GM18526 (cell line): ENCODE measurements around the gene RAB27B.

ENCODE experiments used
- POLR2A ChIP-seq: IDR thresholded peaks from 3 replicates; pipeline ENCODE4 v1.6.1; 2011; ENCODE audit not compliant: insufficient read length; ENCODE audit errors: extremely low read depth

RAB27B gene

DNA sequence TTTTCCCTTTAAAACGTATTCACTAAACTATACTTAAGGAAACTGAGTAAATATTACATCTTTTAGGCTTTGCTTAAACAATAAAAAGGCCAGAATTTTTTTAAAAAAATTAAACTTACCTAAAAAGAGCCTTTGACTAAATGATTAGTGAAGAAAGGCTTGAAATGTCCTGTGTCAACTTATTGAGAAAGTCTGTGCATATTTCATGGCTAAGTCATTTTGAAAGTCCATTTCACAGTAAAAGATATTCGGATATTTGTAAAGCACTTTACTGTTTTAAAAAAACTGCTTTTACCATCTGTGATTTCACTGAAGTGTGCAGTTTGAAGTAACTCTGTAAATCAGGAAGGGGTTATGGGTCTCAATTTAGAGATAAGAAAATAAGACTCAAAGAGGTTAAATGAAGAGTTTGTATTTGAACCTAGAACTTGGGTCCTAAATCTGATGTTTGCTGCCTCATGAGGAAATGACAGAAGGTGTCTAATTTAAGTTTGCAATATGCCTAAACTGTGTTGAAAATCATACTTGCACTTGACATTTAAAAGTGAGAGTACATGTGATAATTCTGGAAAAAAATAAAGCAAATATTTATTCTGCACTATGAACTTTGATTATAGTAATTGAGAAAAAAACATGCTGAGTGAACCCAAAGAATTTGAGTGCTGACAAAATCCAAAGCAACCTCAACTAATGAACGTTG is 50.5 kb downstream of the RAB27B start:
- no peak for TF ChIP-seq POLR2A

DNA sequence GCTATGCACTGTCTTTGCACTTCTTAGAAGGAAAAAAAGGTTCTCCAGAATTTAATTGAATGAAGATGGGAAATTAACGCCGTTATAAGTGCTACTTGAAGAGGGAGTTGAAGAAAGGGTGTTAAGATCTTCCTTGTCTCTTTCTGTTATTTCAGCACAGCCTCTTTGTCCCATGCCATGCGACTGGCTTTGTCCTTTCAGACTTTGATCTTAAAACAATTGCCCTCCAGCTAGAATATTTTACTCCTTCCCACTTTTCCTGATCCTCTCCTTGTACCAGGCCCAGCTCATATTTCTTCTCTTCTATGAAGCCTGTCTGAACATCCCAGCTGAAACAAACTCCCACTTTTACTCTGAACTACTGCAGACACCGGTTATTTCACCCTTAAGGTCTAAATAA is 51.4 kb downstream of the RAB27B start:
- no peak for TF ChIP-seq POLR2A

DNA sequence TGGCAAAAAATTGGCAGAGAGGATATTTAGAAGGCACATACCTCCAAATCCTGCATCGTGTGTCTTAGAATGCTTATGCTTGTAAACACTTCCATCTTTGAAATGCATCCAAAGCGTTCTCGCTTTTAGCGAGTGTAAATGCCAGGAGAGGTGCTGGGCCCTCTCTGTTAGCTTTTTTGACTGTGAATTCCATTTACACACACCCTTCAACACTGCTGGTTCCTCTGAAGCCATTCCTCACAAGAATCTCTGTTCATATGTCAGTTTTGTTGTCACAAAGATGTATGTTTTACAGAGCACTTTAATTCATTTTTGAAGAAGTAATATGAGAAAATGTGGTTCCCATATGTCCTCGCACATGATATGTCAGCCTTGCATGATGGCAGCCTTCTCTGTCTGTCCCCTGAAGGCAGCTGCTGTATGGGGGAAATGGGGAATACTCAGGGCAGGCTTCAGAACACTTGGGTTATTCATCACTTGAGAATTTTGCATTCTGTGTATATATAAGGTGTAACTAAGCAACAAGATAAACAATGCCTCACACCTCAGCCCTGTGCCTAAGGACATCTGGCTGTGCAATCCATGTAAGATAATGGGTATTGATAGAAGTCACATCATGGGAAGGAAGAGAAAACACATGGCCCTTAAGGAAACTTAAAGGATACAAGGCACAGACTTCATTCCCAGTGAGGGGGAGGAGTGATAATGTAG is 52.3 kb downstream of the RAB27B start:
- TF ChIP-seq POLR2A, result no peak

DNA sequence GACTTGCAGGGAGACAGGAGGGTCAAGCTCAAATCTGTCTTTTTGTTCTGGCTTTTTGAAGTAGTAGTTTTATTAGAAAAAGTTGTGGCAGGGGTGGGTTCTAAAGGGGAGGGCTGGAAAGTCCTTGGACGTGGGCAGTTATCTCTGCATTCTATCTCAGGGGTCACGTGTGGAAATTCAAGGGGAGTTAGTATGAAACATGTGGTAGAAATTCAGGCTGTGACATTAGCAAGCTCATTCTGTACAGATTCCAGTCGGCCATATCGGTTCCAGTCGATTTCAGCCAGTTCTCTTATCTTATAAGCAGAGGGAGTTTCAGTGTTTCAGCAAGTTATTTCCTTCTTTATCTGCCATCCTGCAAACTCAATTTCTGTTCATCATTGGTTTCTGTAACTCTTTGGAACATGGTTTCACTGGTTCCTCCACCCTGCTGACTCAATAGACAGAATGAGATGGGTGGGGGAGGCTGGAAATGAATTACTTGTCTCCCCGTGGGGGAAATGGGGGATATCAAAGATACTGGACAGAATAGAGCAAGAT is 53.0 kb downstream of the RAB27B start:
- no peak for TF ChIP-seq POLR2A

- TF ChIP-seq POLR2A, result no peak
Measured at GRCh38 chr18:54882318-54882717, 54.0 kb downstream of the RAB27B start.

DNA sequence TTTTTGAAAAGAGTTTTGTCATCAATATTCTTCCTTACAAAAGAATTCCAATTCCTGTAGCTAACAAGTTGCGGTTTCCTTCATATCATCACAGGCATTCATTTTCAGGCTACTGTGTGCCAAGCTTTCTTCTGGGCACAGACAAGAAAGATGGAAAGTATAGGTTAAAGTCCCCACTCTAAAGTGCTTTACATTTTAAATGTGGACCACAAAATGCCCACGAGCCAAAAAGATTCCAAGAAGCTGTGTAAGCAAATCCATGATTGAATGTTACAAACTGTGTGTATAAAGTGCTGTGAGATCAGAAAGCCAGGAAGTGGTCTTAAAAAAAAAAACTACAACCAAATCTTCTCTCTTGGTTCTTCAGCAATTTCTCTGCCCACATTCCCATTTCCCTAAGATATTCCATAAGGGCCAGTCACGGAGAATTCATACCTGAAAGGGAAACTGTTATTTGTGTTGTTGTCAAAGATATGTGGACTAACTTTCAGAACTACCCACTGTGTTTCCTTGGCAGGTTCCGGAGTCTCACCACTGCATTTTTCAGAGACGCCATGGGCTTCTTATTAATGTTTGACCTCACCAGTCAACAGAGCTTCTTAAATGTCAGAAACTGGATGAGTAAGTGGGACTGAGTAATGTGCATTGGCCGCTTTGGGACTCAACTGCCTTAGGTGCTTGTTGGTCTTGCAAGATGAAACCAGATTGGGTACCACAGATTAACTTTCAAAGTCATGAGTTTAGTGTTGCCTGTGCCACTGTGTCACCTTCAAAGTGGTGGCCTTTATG is 55.7 kb downstream of the RAB27B start:
- TF ChIP-seq POLR2A, result no peak

DNA sequence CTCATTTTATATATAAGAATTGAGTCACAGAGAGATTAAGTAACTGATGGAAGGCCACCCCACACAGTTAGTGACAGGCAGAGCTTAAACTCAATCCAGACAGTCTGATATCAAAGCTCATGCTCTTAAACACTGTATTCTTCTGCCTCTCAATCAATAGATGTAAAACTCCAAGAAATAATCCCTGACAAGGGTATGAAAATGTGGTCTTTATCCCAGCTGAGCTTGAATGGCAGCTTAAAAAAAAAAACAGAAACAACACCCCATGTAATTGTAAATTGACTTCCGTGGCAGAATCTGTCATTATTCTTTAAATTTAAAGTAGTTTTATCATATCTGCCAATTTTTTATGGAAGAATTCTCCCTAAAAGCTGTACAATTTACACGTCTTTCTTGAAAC is 60.1 kb downstream of the RAB27B start:
- TF ChIP-seq POLR2A, result no peak

GRCh38 chr18:54888933-54889332 is 60.7 kb downstream of the RAB27B start:
- no peak for TF ChIP-seq POLR2A

DNA sequence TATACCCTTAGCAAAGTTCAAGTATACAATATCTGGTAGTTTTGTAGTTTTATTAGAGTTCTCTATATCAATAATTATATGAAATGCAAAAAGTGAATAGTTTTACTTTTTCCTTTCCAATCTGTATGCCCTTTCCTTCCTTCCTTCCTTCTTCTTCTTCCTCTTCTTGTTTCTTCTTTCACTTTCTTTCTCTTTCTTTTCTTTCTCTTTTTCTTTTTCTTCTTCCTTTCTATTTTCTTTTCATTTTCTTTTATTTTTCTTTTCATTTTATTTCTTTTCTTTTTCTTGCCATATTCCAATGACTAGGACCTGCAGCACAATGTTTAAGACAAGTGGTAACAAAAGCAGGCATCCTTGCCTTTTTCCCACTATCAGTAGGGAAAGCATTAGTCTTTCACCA is 71.2 kb downstream of the RAB27B start:
- TF ChIP-seq POLR2A, result no peak

- no peak for TF ChIP-seq POLR2A
Measured at GRCh38 chr18:54900290-54900689, 72.0 kb downstream of the RAB27B start.

DNA sequence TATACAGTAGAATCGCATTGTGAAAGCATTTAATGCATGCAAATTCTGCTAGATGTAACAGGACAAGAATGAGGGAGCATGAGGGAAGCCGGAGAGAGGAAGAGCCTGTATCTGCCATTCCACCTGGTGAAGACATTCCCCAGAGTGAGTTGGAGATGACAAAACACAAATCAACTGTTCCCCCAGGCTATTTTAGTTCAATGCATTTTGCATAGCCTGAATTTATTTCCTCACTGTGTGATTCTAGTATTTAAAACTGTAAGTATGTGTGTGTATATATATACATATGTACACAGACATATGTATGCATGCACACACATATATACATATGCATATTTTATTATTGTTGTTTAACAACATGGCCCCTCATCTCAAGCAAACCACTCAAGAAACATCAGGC is 76.3 kb downstream of the RAB27B start:
- TF ChIP-seq POLR2A, result no peak

- no peak for TF ChIP-seq POLR2A
Measured at GRCh38 chr18:54905629-54906028, 77.4 kb downstream of the RAB27B start.

DNA sequence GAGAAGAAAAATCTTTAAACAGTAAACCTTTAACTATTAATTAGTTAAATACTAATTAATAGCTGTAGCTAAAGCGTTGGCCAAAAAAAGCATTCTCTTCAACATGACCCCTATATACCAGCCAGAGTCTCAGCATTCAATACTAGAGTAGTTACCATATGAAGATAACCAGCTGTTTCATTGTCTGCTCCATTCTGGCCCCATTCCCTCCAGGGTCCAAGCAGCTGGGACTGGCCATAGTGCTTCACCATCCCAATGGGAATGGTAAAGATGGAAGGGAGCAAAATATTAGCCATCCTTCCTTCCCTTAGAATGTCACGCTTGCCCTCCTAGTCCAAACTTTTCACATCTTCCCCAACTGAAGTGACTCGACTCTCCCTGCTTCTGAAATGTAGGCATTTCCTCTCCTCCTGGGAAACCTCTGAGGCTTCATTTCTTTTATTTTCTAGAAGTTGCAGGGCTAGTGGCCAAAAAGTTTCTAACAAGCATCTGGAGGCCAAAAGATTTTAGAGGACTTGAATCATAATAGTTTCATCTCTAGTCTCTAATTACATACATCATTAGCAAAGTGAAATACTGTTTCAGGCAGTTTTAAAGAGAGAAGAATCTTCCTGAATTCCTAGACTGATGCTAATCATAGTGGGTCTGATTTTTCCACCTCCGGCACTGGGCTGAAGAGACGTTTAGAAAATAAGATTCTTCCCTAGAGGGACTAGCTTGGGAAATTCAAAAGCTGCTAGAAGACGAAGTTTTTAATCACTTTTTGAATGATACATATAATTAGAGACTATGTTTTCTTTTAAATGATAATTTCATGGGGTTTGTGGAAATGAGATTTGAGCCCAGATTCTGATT is 78.3 kb downstream of the RAB27B start:
- no peak for TF ChIP-seq POLR2A

DNA sequence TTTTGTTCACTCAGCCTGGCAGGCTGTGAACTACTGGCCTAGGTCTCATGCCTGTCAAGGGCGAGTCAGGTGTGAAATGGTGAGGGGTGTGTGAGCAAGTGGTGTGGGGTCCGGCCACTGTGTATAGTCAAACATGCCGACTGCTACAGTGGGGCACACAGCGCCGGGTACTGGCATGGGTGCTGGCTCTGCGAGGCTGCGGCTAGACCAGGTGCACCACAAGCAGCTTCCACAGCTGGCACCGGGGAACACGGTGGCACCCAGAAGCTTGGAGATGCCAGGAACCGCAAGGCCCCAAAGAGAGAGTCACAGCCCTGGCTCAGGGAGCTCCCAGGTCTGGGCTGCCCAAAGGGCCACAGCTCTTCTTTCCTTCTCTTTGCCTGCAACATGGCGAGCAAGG is 81.3 kb downstream of the RAB27B start:
- TF ChIP-seq POLR2A, result no peak

GRCh38 chr18:54910161-54910919 is 82.1 kb downstream of the RAB27B start:
- TF ChIP-seq POLR2A, result no peak

DNA sequence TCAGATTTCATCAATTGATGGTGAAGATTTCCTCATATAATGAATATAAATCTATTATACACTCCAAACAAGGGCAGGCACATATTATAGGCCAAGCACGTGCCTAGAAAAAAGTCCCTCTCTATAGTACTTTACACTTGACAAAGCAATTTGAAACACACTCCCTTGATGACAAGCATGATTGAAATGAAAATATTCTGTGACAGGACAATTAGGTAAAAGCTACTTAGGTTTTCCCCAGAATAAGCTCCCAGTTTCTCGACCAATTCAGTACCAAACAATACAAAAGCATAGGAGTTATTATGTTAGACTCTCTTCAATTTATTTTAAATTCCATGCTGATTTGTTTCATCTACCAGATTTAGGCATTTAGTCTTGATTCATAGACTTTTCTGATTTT is 83.3 kb downstream of the RAB27B start:
- no peak for TF ChIP-seq POLR2A
